ENCODE measurements around the gene DYRK1A. TPM values are rescaled to one million over a fixed set of nuclear protein-coding genes. Genes with fewer than 3 reads are reported as not detected.

DYRK1A gene
- total RNA-seq, 2 experiments from 2014 or later: 109 to 122 TPM

GRCh38 chr21:37459575-37459974 is 93.0 kb downstream of the DYRK1A start:
- Mint-ChIP-seq H3K9me3 (no peaks in the 10 kb centered on the region), H3K27ac (no peak overlapping the region), H3K4me3 (no peak overlapping the region), H3K4me1 (peaks cover 60% of the 10 kb centered on the region), H3K27me3 (no peaks in the 10 kb centered on the region), H3K36me3 (peaks cover 16% of the 10 kb centered on the region)
- POLR2A ChIA-PET: interaction anchor here (1.0 kb wide), 1 partner anchor 104 kb away, joined by 3 read pairs; no protein-coding TSS in a partner anchor
- ATAC-seq (ENCODE audit: low read depth) (no peak), DNase-seq (no peak)

- Mint-ChIP-seq H3K9me3 (no peaks in the 10 kb centered on the region), H3K27ac (no peak overlapping the region), H3K4me3 (no peak overlapping the region), H3K4me1 (peaks cover 59% of the 10 kb centered on the region), H3K27me3 (no peaks in the 10 kb centered on the region), H3K36me3 (peaks cover 12% of the 10 kb centered on the region)
- ATAC-seq (ENCODE audit: low read depth) (no peak), DNase-seq (no peak)
- POLR2A ChIA-PET: no interaction called here
These were observed 93.6 kb downstream of the DYRK1A start for GRCh38 chr21:37460196-37460595.

DNA sequence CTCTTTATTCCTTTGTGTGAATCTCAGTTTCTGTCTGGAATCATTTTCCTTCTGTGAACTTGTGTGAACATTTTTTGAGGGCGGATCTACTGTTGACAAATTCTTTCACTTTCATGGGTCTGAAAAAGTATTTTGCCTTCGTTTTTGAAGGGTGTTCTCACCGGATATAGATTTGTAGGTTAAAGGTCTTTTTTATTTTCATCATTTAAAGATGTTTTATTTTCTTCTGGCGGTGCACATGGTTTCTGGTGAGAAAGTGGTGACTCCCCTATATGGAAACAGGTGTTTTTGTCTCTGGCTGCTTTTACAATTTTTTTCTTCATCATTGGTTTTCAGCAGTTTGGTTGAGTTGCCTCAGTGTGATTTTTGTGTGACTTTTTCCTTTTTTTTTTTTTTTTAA is 94.9 kb downstream of the DYRK1A start:
- peaks cover 49% of the 10 kb centered on the region for H3K4me1 Mint-ChIP-seq
- peak overlapping the region; percentile 60 for H3K27ac Mint-ChIP-seq
- H3K9me3 Mint-ChIP-seq: no peaks in the 10 kb centered on the region
- DNase-seq (no peak), ATAC-seq (ENCODE audit: low read depth) (peak; percentile 50)
- peak overlapping the region; percentile 43 for H3K4me3 Mint-ChIP-seq
- H3K27me3 Mint-ChIP-seq: no peaks in the 10 kb centered on the region
- H3K36me3 Mint-ChIP-seq: peaks cover 13% of the 10 kb centered on the region
- POLR2A ChIA-PET: no interaction called here

DNA sequence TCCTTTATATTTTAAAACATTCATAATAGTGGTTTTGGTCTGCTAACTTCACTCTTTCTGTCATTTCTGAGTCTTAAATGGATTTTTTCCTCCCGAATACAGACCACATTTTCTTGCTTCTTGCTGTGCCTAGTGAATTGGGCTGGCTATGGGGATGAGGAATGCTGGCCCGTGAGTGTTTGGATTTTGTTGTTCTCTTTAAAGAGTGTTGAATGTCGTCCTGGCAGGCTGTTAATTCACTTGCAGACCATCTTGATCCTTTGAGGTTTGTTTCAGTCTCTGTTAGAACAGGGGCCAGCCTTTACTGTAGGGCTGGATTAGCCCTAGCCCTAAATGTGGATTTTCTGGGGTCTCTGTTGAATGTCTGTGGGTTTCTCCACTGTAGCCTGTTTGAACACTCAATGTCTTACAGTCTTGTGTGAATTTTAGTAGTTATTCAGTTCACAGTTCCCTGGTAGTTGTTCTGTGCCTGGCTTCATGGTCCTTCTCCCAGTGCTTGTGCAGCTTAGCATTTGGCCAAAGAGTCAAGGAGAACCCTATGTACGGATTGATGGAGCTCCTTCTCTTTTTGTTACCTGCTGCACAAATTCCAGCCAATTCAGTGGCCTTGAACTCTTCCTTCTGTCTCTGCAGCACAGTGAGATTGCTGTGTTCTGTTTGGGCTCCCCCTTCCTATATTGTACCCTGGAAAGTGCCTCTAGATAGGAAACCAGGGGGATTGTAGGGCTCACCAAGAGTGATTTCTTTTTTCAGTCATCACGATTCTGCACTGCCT is 95.7 kb downstream of the DYRK1A start:
- DNase-seq (no peak), ATAC-seq (ENCODE audit: low read depth) (no peak)
- H3K27ac Mint-ChIP-seq: peak overlapping the region; percentile 39
- peaks cover 17% of the 10 kb centered on the region for H3K36me3 Mint-ChIP-seq
- H3K4me1 Mint-ChIP-seq: peaks cover 47% of the 10 kb centered on the region
- no peaks in the 10 kb centered on the region for H3K9me3 Mint-ChIP-seq
- H3K27me3 Mint-ChIP-seq: no peaks in the 10 kb centered on the region
- POLR2A ChIA-PET: no interaction called here
- peak overlapping the region; percentile 43 for H3K4me3 Mint-ChIP-seq

DNA sequence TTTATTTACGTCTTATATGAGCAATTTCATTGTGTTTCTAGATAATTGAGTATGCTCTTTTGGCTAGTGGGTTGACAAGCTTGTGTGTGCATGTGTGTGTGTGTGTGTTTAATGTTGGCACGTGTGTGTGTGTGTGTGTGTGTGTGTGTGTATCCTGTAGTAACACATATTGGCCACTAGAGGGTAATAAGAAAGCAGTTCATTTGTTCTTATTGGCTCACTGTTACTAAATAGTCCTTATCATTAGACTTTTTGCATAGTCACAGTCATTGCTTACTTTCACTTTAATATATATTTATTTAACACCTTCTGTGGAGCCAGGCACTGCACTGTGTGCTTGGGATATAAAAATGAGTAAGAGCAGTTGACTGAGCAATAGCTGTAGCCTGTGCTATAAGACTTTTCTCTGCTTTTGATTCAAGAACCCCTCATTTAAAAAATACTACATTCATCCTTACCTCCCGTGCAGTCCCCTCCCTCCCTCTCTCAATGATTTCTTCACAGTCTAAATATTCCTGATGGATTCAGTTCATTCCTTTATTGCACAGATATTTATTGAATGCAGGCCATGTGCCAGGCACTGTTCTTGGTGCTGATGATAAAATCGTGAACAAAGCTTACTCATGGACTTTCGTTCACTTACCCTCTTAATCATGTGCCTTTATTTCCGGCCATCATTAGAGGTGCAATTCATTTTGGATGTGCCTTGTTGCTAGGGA is 96.7 kb downstream of the DYRK1A start:
- DNase-seq (no peak), ATAC-seq (ENCODE audit: low read depth) (peak; percentile 22)
- peak overlapping the region; percentile 39 for H3K27ac Mint-ChIP-seq
- POLR2A ChIA-PET: no interaction called here
- H3K36me3 Mint-ChIP-seq: peaks cover 21% of the 10 kb centered on the region
- peaks cover 44% of the 10 kb centered on the region for H3K4me1 Mint-ChIP-seq
- H3K9me3 Mint-ChIP-seq: no peaks in the 10 kb centered on the region
- H3K4me3 Mint-ChIP-seq: no peak overlapping the region
- H3K27me3 Mint-ChIP-seq: no peaks in the 10 kb centered on the region

- DNase-seq: no peak
- Mint-ChIP-seq H3K4me1 (peaks cover 37% of the 10 kb centered on the region), H3K27ac (no peak overlapping the region), H3K4me3 (no peak overlapping the region), H3K36me3 (peaks cover 32% of the 10 kb centered on the region), H3K27me3 (no peaks in the 10 kb centered on the region), H3K9me3 (no peaks in the 10 kb centered on the region)
- no peak for ATAC-seq (ENCODE audit: low read depth)
- POLR2A ChIA-PET: no interaction called here
These were observed 100.5 kb downstream of the DYRK1A start for GRCh38 chr21:37467082-37467481.

- peaks cover 27% of the 10 kb centered on the region for H3K4me1 Mint-ChIP-seq
- H3K27me3 Mint-ChIP-seq: no peaks in the 10 kb centered on the region
- H3K9me3 Mint-ChIP-seq: no peaks in the 10 kb centered on the region
- H3K4me3 Mint-ChIP-seq: no peak overlapping the region
- POLR2A ChIA-PET: no interaction called here
- H3K27ac Mint-ChIP-seq: no peak overlapping the region
- ATAC-seq (ENCODE audit: low read depth) (no peak), DNase-seq (no peak)
- H3K36me3 Mint-ChIP-seq: peaks cover 38% of the 10 kb centered on the region
These were observed 102.3 kb downstream of the DYRK1A start for GRCh38 chr21:37468909-37469308.

DNA sequence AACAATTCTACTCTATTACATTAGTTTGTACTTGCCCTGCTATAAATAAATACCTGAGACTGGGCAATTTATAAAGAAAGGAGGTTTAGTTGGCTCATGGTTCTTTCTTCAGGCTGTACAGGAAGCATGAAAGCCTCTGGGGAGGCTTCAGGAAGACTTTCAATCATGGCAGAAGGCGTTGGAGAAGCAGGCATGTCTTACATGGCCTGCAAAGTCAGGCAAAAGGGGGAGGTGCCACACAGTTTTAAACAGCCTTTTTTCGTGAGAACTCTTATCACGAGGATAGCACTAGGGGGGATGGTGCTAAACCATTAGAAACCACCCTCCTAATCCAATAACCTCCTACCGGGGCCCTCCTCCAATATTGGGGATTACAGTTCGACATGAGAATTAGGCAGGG is 102.9 kb downstream of the DYRK1A start:
- peaks cover 40% of the 10 kb centered on the region for H3K36me3 Mint-ChIP-seq
- POLR2A ChIA-PET: no interaction called here
- no peaks in the 10 kb centered on the region for H3K27me3 Mint-ChIP-seq
- no peaks in the 10 kb centered on the region for H3K9me3 Mint-ChIP-seq
- no peak for DNase-seq
- H3K4me1 Mint-ChIP-seq: peaks cover 27% of the 10 kb centered on the region
- no peak overlapping the region for H3K27ac Mint-ChIP-seq
- H3K4me3 Mint-ChIP-seq: no peak overlapping the region
- no peak for ATAC-seq (ENCODE audit: low read depth)

- POLR2A ChIA-PET: no interaction called here
- Mint-ChIP-seq H3K27me3 (no peaks in the 10 kb centered on the region), H3K36me3 (peaks cover 29% of the 10 kb centered on the region), H3K4me3 (no peak overlapping the region), H3K9me3 (no peaks in the 10 kb centered on the region), H3K4me1 (peaks cover 40% of the 10 kb centered on the region), H3K27ac (no peak overlapping the region)
- ATAC-seq (ENCODE audit: low read depth) (no peak), DNase-seq (no peak)
These were observed 106.0 kb downstream of the DYRK1A start for GRCh38 chr21:37472581-37472980.

GRCh38 chr21:37473491-37473890 is 106.9 kb downstream of the DYRK1A start:
- H3K27ac Mint-ChIP-seq: no peak overlapping the region
- H3K4me3 Mint-ChIP-seq: no peak overlapping the region
- H3K9me3 Mint-ChIP-seq: no peaks in the 10 kb centered on the region
- no peaks in the 10 kb centered on the region for H3K27me3 Mint-ChIP-seq
- ATAC-seq (ENCODE audit: low read depth) (no peak), DNase-seq (no peak)
- H3K36me3 Mint-ChIP-seq: peaks cover 28% of the 10 kb centered on the region
- peaks cover 44% of the 10 kb centered on the region for H3K4me1 Mint-ChIP-seq
- POLR2A ChIA-PET: no interaction called here

DNA sequence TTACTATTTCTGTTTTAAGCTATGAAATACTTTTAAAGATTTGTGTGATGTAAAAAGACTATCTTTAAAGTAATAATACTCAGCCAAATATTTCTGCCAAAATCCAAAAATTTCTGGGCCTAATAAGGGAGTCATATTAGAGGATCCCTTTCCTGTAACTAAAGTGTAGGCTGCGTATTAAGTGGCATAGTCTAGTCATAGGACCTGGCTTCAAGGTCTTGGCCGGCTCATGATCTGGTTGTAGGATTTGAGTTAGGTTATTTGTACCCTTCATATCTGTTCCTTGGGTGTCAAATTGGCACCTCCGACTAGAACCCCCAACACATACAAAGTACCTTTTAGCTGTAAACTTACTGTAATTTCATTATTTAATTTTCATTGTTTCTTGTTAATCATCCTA is 107.8 kb downstream of the DYRK1A start:
- ATAC-seq (ENCODE audit: low read depth) (no peak), DNase-seq (no peak)
- Mint-ChIP-seq H3K9me3 (no peaks in the 10 kb centered on the region), H3K36me3 (peaks cover 22% of the 10 kb centered on the region), H3K27me3 (no peaks in the 10 kb centered on the region), H3K27ac (no peak overlapping the region), H3K4me1 (peaks cover 40% of the 10 kb centered on the region), H3K4me3 (no peak overlapping the region)
- POLR2A ChIA-PET: no interaction called here

- DNase-seq (no peak), ATAC-seq (ENCODE audit: low read depth) (peak; percentile 70)
- H3K36me3 Mint-ChIP-seq: peaks cover 20% of the 10 kb centered on the region
- POLR2A ChIA-PET: no interaction called here
- peaks cover 39% of the 10 kb centered on the region for H3K4me1 Mint-ChIP-seq
- H3K27me3 Mint-ChIP-seq: no peaks in the 10 kb centered on the region
- H3K27ac Mint-ChIP-seq: peak overlapping the region; percentile 17
- H3K4me3 Mint-ChIP-seq: no peak overlapping the region
- no peaks in the 10 kb centered on the region for H3K9me3 Mint-ChIP-seq
These were observed 108.8 kb downstream of the DYRK1A start for GRCh38 chr21:37475186-37475868.

DNA sequence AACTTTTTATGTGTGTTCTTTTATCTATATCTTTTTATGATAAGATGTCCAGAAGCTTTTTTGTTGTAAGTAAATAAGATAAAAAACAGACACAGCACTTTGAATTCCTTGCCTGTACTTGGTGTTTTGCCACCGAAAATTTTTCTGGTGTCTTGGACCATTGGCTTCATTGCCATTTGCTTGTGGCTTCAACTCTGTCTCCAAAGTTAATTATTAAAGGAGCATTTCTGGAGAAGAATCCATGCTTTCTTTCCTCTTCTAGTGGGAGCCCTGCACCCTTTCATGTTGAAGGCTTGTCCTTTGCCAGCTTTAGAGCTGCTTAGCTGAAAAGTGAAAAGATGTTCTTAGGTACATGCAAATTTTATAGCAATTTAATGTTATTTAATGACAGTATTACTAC is 112.2 kb downstream of the DYRK1A start:
- Mint-ChIP-seq H3K9me3 (no peaks in the 10 kb centered on the region), H3K4me1 (peaks cover 27% of the 10 kb centered on the region), H3K27me3 (no peaks in the 10 kb centered on the region), H3K36me3 (peaks cover 19% of the 10 kb centered on the region), H3K4me3 (no peak overlapping the region), H3K27ac (no peak overlapping the region)
- no peak for DNase-seq
- no peak for ATAC-seq (ENCODE audit: low read depth)
- POLR2A ChIA-PET: no interaction called here

- Mint-ChIP-seq H3K36me3 (peaks cover 22% of the 10 kb centered on the region), H3K4me3 (no peak overlapping the region), H3K27ac (no peak overlapping the region), H3K27me3 (no peaks in the 10 kb centered on the region), H3K4me1 (peaks cover 5% of the 10 kb centered on the region), H3K9me3 (no peaks in the 10 kb centered on the region)
- DNase-seq: no peak
- POLR2A ChIA-PET: no interaction called here
- no peak for ATAC-seq (ENCODE audit: low read depth)
These were observed 117.2 kb downstream of the DYRK1A start for GRCh38 chr21:37483776-37484175.
